Neuron (in vitro differentiated cells): ENCODE data around the gene TMEM178B.

Experiments used
- H2AFZ ChIP-seq: one replicate; pipeline ENCODE4 v1.6.1; 2013; ENCODE audit warnings: low read depth, mild to moderate bottlenecking, inconsistent platforms, low read length, moderate library complexity
- H3K27me3 ChIP-seq: one replicate; pipeline ENCODE4 v1.6.1; 2013; ENCODE audit warnings: low read length; ENCODE audit not compliant: insufficient read depth
- H3K36me3 ChIP-seq: one replicate; pipeline ENCODE4 v1.6.1; 2013; ENCODE audit warnings: low read length; ENCODE audit not compliant: insufficient read depth
- H3K4me1 ChIP-seq: one replicate; pipeline ENCODE4 v1.6.1; 2013; ENCODE audit warnings: low read length; ENCODE audit not compliant: insufficient read depth
- H3K4me3 ChIP-seq: 2 replicates; pipeline ENCODE4 v1.5.1; 2013; ENCODE audit warnings: mild to moderate bottlenecking, low read length, moderate library complexity
- H3K9me3 ChIP-seq: one replicate; pipeline ENCODE4 v1.6.1; 2013; ENCODE audit warnings: low read length

The TMEM178B gene

GRCh38 chr7:141203586-141203985 is 129.7 kb downstream of the TMEM178B start:
- Histone ChIP-seq H3K36me3 (no peaks in the 10 kb centered on the region), H3K9me3 (no peaks in the 10 kb centered on the region), H3K27me3 (no peaks in the 10 kb centered on the region), H3K4me1 (peaks cover 20% of the 10 kb centered on the region), H3K4me3 (no peak overlapping the region), H2AFZ (no peak overlapping the region)

GRCh38 chr7:141207661-141208060 is 133.8 kb downstream of the TMEM178B start:
- Histone ChIP-seq H3K4me3 (no peak overlapping the region), H2AFZ (no peak overlapping the region), H3K9me3 (no peaks in the 10 kb centered on the region), H3K36me3 (no peaks in the 10 kb centered on the region), H3K4me1 (peaks cover 17% of the 10 kb centered on the region), H3K27me3 (peaks cover 3% of the 10 kb centered on the region)

GRCh38 chr7:141208539-141208938 is 134.7 kb downstream of the TMEM178B start:
- Histone ChIP-seq H3K27me3 (peaks cover 3% of the 10 kb centered on the region), H2AFZ (no peak overlapping the region), H3K4me3 (no peak overlapping the region), H3K36me3 (no peaks in the 10 kb centered on the region), H3K9me3 (no peaks in the 10 kb centered on the region), H3K4me1 (peaks cover 8% of the 10 kb centered on the region)

GRCh38 chr7:141209454-141209853 is 135.6 kb downstream of the TMEM178B start:
- no peaks in the 10 kb centered on the region for H3K9me3 ChIP-seq
- H3K27me3 ChIP-seq: peaks cover 3% of the 10 kb centered on the region
- no peak overlapping the region for H3K4me3 ChIP-seq
- H3K4me1 ChIP-seq: no peaks in the 10 kb centered on the region
- no peaks in the 10 kb centered on the region for H3K36me3 ChIP-seq
- no peak overlapping the region for H2AFZ ChIP-seq

- no peak overlapping the region for H3K4me3 ChIP-seq
- no peak overlapping the region for H2AFZ ChIP-seq
- H3K36me3 ChIP-seq: no peaks in the 10 kb centered on the region
- no peaks in the 10 kb centered on the region for H3K4me1 ChIP-seq
- peaks cover 3% of the 10 kb centered on the region for H3K27me3 ChIP-seq
- no peaks in the 10 kb centered on the region for H3K9me3 ChIP-seq
These were observed 137.0 kb downstream of the TMEM178B start for GRCh38 chr7:141210862-141211261.

GRCh38 chr7:141213226-141213625 is 139.4 kb downstream of the TMEM178B start:
- Histone ChIP-seq H3K9me3 (no peaks in the 10 kb centered on the region), H3K36me3 (no peaks in the 10 kb centered on the region), H3K4me1 (no peaks in the 10 kb centered on the region), H3K27me3 (peaks cover 3% of the 10 kb centered on the region), H2AFZ (no peak overlapping the region), H3K4me3 (no peak overlapping the region)

GRCh38 chr7:141217938-141218337 is 144.1 kb downstream of the TMEM178B start:
- no peaks in the 10 kb centered on the region for H3K4me1 ChIP-seq
- H3K27me3 ChIP-seq: no peaks in the 10 kb centered on the region
- no peak overlapping the region for H3K4me3 ChIP-seq
- no peaks in the 10 kb centered on the region for H3K36me3 ChIP-seq
- H3K9me3 ChIP-seq: no peaks in the 10 kb centered on the region
- no peak overlapping the region for H2AFZ ChIP-seq

- Histone ChIP-seq H3K9me3 (no peaks in the 10 kb centered on the region), H3K27me3 (no peaks in the 10 kb centered on the region), H3K4me1 (no peaks in the 10 kb centered on the region), H2AFZ (no peak overlapping the region), H3K4me3 (no peak overlapping the region), H3K36me3 (no peaks in the 10 kb centered on the region)
These were observed 145.1 kb downstream of the TMEM178B start for GRCh38 chr7:141218941-141219340.

- Histone ChIP-seq H3K4me3 (no peak overlapping the region), H2AFZ (no peak overlapping the region), H3K4me1 (no peaks in the 10 kb centered on the region), H3K9me3 (no peaks in the 10 kb centered on the region), H3K27me3 (no peaks in the 10 kb centered on the region), H3K36me3 (no peaks in the 10 kb centered on the region)
These were observed 146.5 kb downstream of the TMEM178B start for GRCh38 chr7:141220263-141220880.

GRCh38 chr7:141221007-141221612 is 147.2 kb downstream of the TMEM178B start:
- Histone ChIP-seq H3K4me3 (no peak overlapping the region), H3K36me3 (no peaks in the 10 kb centered on the region), H3K9me3 (no peaks in the 10 kb centered on the region), H2AFZ (no peak overlapping the region), H3K27me3 (no peaks in the 10 kb centered on the region), H3K4me1 (no peaks in the 10 kb centered on the region)

GRCh38 chr7:141225916-141226618 is 152.2 kb downstream of the TMEM178B start:
- Histone ChIP-seq H3K9me3 (no peaks in the 10 kb centered on the region), H3K4me1 (no peaks in the 10 kb centered on the region), H3K36me3 (no peaks in the 10 kb centered on the region), H2AFZ (no peak overlapping the region), H3K4me3 (no peak overlapping the region), H3K27me3 (no peaks in the 10 kb centered on the region)

GRCh38 chr7:141227454-141227853 is 153.6 kb downstream of the TMEM178B start:
- Histone ChIP-seq H3K36me3 (no peaks in the 10 kb centered on the region), H2AFZ (no peak overlapping the region), H3K9me3 (no peaks in the 10 kb centered on the region), H3K4me1 (no peaks in the 10 kb centered on the region), H3K27me3 (no peaks in the 10 kb centered on the region), H3K4me3 (no peak overlapping the region)

GRCh38 chr7:141228482-141228881 is 154.6 kb downstream of the TMEM178B start:
- Histone ChIP-seq H3K9me3 (no peaks in the 10 kb centered on the region), H3K27me3 (no peaks in the 10 kb centered on the region), H3K36me3 (no peaks in the 10 kb centered on the region), H3K4me3 (no peak overlapping the region), H2AFZ (no peak overlapping the region), H3K4me1 (no peaks in the 10 kb centered on the region)
